ENCODE data around the gene FAM124A. TPM values are rescaled to one million over a fixed set of nuclear protein-coding genes. Genes with fewer than 3 reads are reported as not detected.

The FAM124A gene
- total and polyA plus RNA-seq, 2 of the 8 experiments (the other 6 are each of a cell fraction or from before 2014, with no cell fraction given), result 40.7 to 49.9 TPM

DNA sequence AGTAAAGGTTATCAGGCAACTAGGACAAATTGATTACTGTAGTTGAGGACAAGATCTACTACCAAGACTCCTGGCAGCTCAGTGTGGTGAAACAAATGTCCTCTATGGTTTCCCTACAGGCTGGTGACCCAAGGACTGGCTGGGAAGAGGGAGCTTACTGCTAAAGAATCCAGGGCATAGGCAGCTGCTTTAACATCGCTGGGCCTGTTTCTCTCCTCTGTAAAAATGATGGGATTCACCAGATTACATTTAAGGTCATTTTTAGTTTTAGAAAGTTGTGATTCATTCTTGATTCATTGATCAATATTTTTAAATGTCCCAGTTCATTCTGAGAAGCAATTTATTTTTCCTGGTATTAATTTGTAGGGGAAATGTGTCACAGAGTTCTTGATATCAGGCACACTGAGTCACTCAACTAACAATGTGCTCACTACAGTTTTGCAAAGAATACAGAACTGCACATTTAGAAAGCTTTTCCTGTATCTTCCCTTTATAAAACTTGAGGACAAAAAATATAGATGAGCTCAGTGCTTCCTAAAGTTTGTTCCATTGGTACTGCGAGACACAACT, 19.6 kb upstream of the FAM124A start:
- no peak overlapping the region for H2AFZ ChIP-seq (ENCODE audit: low read length)
- no peaks in the 10 kb centered on the region for H3K79me1 ChIP-seq (ENCODE audit: low read depth, low read length)
- H3K27me3 ChIP-seq (replicated peaks in 1 of 4; ENCODE audit: control insufficient read depth in 3 of 4, extremely low read depth in 1 of 4, insufficient read depth in 3 of 4, low read length in 3 of 4), result no peaks in the 10 kb centered on the region; a peak in 1 of 7 replicates
- no peak overlapping the region for H3K9ac ChIP-seq (replicated peaks in 1 of 4; ENCODE audit: extremely low read depth in 1 of 4, low read depth in 3 of 4, low read length in 3 of 4)
- no peaks in the 10 kb centered on the region for H4K20me1 ChIP-seq (replicated peaks in 1 of 2; ENCODE audit: control insufficient read depth in 1 of 2, insufficient read depth in 2 of 2, low read length in 2 of 2)
- no peaks in the 10 kb centered on the region for H3K79me2 ChIP-seq (ENCODE audit: control insufficient read depth in 1 of 2, insufficient read depth in 2 of 2, low read length in 2 of 2)
- no peak overlapping the region for H3K56ac ChIP-seq (replicated peaks; ENCODE audit: insufficient read length, low read depth, low read length)
- H3K4me2 ChIP-seq (ENCODE audit: insufficient read depth in 1 of 2, low read depth in 2 of 2, low read length in 2 of 2), result no peak overlapping the region
- no peak overlapping the region for H3K14ac ChIP-seq (ENCODE audit: insufficient read length)
- H2BK12ac ChIP-seq (ENCODE audit: low read depth, low read length), result no peak overlapping the region
- H2BK20ac ChIP-seq (ENCODE audit: low read length), result no peak overlapping the region
- no peak overlapping the region for H4K5ac ChIP-seq (ENCODE audit: insufficient read length, low read depth, low read length)
- TF ChIP-seq SP2 (IDR thresholded peaks at IDR 0.05; ENCODE audit: low read length) (no peak), KDM5A (IDR thresholded peaks at IDR 0.05; ENCODE audit: low read length) (no peak), BCL11A (IDR thresholded peaks at IDR 0.05; ENCODE audit: low read depth in 2 of 2, low read length in 2 of 2) (no peak)
- TF ChIP-seq, protein P1, sequence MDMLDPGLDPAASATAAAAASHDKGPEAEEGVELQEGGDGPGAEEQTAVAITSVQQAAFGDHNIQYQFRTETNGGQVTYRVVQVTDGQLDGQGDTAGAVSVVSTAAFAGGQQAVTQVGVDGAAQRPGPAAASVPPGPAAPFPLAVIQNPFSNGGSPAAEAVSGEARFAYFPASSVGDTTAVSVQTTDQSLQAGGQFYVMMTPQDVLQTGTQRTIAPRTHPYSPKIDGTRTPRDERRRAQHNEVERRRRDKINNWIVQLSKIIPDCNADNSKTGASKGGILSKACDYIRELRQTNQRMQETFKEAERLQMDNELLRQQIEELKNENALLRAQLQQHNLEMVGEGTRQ (IDR thresholded peaks at IDR 0.05; ENCODE audit: low read length), result no peak
- DNase-seq (ENCODE audit: low read depth in 1 of 2, low spot score in 2 of 2), result no peak
- no peaks in the 10 kb centered on the region for H3K36me3 ChIP-seq (ENCODE audit: control insufficient read depth in 2 of 4, insufficient read depth in 4 of 4, low read length in 3 of 4)
- no peak overlapping the region for H2BK15ac ChIP-seq (ENCODE audit: low read length)
- H3K23ac ChIP-seq (ENCODE audit: insufficient read length), result no peak overlapping the region
- no peak for FAIRE-seq
- H3K4ac ChIP-seq (replicated peaks; ENCODE audit: insufficient read length, low read depth, low read length), result no peak overlapping the region
- no peak overlapping the region for H4K91ac ChIP-seq (replicated peaks; ENCODE audit: insufficient read length, low read length)
- H3K9me3 ChIP-seq (ENCODE audit: insufficient read depth in 2 of 2, low read depth in 1 of 2, low read length in 1 of 2), result no peaks in the 10 kb centered on the region
- H2AK5ac ChIP-seq (ENCODE audit: low read depth, low read length), result no peak overlapping the region
- 94% methylated on average over 2 of the region's 2 CpGs; no CpG with 5 or more reads in 1 of the 2 experiments for WGBS, 2 experiments (ENCODE audit: extremely low coverage in 1 of 2, insufficient coverage in 1 of 2, insufficient read length in 1 of 2, insufficient replicate concordance in 2 of 2, low coverage in 1 of 2, low lambda C conversion rate in 2 of 2, missing lambda C conversion rate in 1 of 2)
- no peaks in the 10 kb centered on the region for H3K4me1 ChIP-seq (replicated peaks in 1 of 4; ENCODE audit: control insufficient read depth in 3 of 4, insufficient read depth in 4 of 4, low read length in 3 of 4)
- H3K27ac ChIP-seq (ENCODE audit: low read depth, low read length), result no peak overlapping the region
- CTCF ChIA-PET (ENCODE audit: partially characterized antibody), result interaction anchor here (0.8 to 1.5 kb wide), 7 partner anchors 11 to 83 kb away, joined by 3 to 6 read pairs (median 4); no protein-coding TSS in a partner anchor
- no peak overlapping the region for H3K18ac ChIP-seq (ENCODE audit: extremely low read depth, low read length)
- no peak overlapping the region for H4K8ac ChIP-seq (ENCODE audit: extremely low read depth, insufficient read depth, low read length)
- no peak overlapping the region for H3K4me3 ChIP-seq (ENCODE audit: extremely low read depth in 1 of 4, insufficient read depth in 2 of 4, low read depth in 3 of 4, low read length in 4 of 4)
- H3K23me2 ChIP-seq (ENCODE audit: low read depth, low read length), result no peaks in the 10 kb centered on the region
- H2BK5ac ChIP-seq (ENCODE audit: low read depth, low read length), result no peak overlapping the region
- H2BK120ac ChIP-seq (replicated peaks; ENCODE audit: low read depth, low read length), result no peak overlapping the region
- POLR2A ChIA-PET (ENCODE audit: partially characterized antibody), result interaction anchor here (0.8 to 7.7 kb wide), 9 partner anchors 10 to 54 kb away, joined by 3 to 79 read pairs (median 4); no protein-coding TSS in a partner anchor

All from H1 (cell line).